Muscle layer of colon (tissue), 2 donors: ENCODE measurements around the gene FBXL16.

Experiments used
- H3K27ac ChIP-seq: one replicate; pipeline ENCODE4 v1.7.0; 2013; ENCODE audit warnings: low read depth, mild to moderate bottlenecking, low read length, moderate library complexity
- H3K27me3 ChIP-seq, 2 donors: one replicate each; pipeline ENCODE4 v1.7.0; 2013; ENCODE audit warnings: low read length in 2 of 2, mild to moderate bottlenecking in 2 of 2; ENCODE audit not compliant: insufficient read depth in 2 of 2, control insufficient read depth in 1 of 2
- H3K36me3 ChIP-seq: one replicate; pipeline ENCODE4 v1.7.0; 2013; ENCODE audit warnings: mild to moderate bottlenecking, low read length; ENCODE audit not compliant: insufficient read depth
- H3K4me1 ChIP-seq: one replicate; pipeline ENCODE4 v1.7.0; 2013; ENCODE audit warnings: mild to moderate bottlenecking, low read length; ENCODE audit not compliant: insufficient read depth
- H3K4me3 ChIP-seq, 2 donors: one replicate each; pipeline ENCODE4 v1.7.0; 2013; ENCODE audit warnings: low read length in 2 of 2, low read depth in 1 of 2, mild to moderate bottlenecking in 1 of 2, moderate library complexity in 1 of 2
- H3K9ac ChIP-seq: one replicate; pipeline ENCODE4 v1.7.0; 2013; ENCODE audit warnings: low read length
- H3K9me3 ChIP-seq: one replicate; pipeline ENCODE4 v1.7.0; 2013; ENCODE audit warnings: mild to moderate bottlenecking, low read length
- donor health status: abdominal sarcoma.
- donor health status: Adenocarcinoma of cecum.

The FBXL16 gene

GRCh38 chr16:682493-683395 lies 22.9 kb downstream of the FBXL16 start:
- peak overlapping the region in 1 of 2 donors; percentile 56 for H3K4me3 ChIP-seq
- peaks cover 30% of the 10 kb centered on the region for H3K4me1 ChIP-seq
- peaks cover 20% of the 10 kb centered on the region for H3K36me3 ChIP-seq
- no peaks in the 10 kb centered on the region for H3K27me3 ChIP-seq
- H3K27ac ChIP-seq: no peak overlapping the region
- H3K9me3 ChIP-seq: no peaks in the 10 kb centered on the region
- no peak overlapping the region for H3K9ac ChIP-seq

- H3K27me3 ChIP-seq: peaks cover 0 to 4% of the 10 kb centered on the region in 2 donors
- H3K9me3 ChIP-seq: no peaks in the 10 kb centered on the region
- H3K9ac ChIP-seq: no peak overlapping the region
- H3K4me3 ChIP-seq: peak overlapping the region in 1 of 2 donors; percentile 68
- no peak overlapping the region for H3K27ac ChIP-seq
- peaks cover 30% of the 10 kb centered on the region for H3K4me1 ChIP-seq
- peaks cover 20% of the 10 kb centered on the region for H3K36me3 ChIP-seq
Measured at GRCh38 chr16:681746-682427, 23.7 kb downstream of the FBXL16 start.

GRCh38 chr16:680967-681745 lies 24.4 kb downstream of the FBXL16 start:
- peak overlapping the region; percentile 91 for H3K27ac ChIP-seq

GRCh38 chr16:680625-680945 lies 25.0 kb downstream of the FBXL16 start:
- peaks cover 0 to 4% of the 10 kb centered on the region in 2 donors for H3K27me3 ChIP-seq
- peak overlapping the region; percentile 65 to 68 for H3K4me3 ChIP-seq
- peak overlapping the region; percentile 58 for H3K9ac ChIP-seq
- H3K27ac ChIP-seq: peak overlapping the region; percentile 91
- peaks cover 30% of the 10 kb centered on the region for H3K4me1 ChIP-seq
- no peaks in the 10 kb centered on the region for H3K9me3 ChIP-seq
- peaks cover 20% of the 10 kb centered on the region for H3K36me3 ChIP-seq

More at GRCh38 chr16:680967-681745, 24.4 kb downstream of the FBXL16 start:
- H3K9ac ChIP-seq: peak overlapping the region; percentile 58
- H3K27me3 ChIP-seq: peaks cover 0 to 4% of the 10 kb centered on the region in 2 donors
- H3K4me1 ChIP-seq: peaks cover 30% of the 10 kb centered on the region
- H3K4me3 ChIP-seq: peak overlapping the region; percentile 65 to 68
- H3K36me3 ChIP-seq: peaks cover 20% of the 10 kb centered on the region
- no peaks in the 10 kb centered on the region for H3K9me3 ChIP-seq

GRCh38 chr16:679814-680624 lies 25.6 kb downstream of the FBXL16 start, which contains the start of gene STUB1:
Gene STUB1 (plus strand): TSS chr16:680410. CDS start chr16:680526, 116 bp downstream.
- Histone ChIP-seq H3K9ac (peak within 1 kb of the TSS; percentile 58), H3K27ac (peak within 1 kb of the TSS; percentile 97), H3K36me3 (peaks cover 20% of the 10 kb centered on the region), H3K9me3 (no peaks in the 10 kb centered on the region), H3K4me3 (peak within 1 kb of the TSS; percentile 65 to 68), H3K27me3 (peaks cover 0 to 4% of the 10 kb centered on the region in 2 donors), H3K4me1 (peaks cover 31% of the 10 kb centered on the region)

- Histone ChIP-seq H3K27me3 (peaks cover 0 to 4% of the 10 kb centered on the region in 2 donors), H3K36me3 (peaks cover 20% of the 10 kb centered on the region), H3K27ac (peak overlapping the region; percentile 61), H3K4me3 (peak overlapping the region; percentile 36 to 43), H3K9ac (no peak overlapping the region), H3K9me3 (no peaks in the 10 kb centered on the region), H3K4me1 (peaks cover 34% of the 10 kb centered on the region)
Measured at GRCh38 chr16:678858-679813, 26.5 kb downstream of the FBXL16 start.

- H3K4me1 ChIP-seq: peaks cover 32% of the 10 kb centered on the region
Measured at GRCh38 chr16:678209-678857, 27.3 kb downstream of the FBXL16 start.

GRCh38 chr16:677316-678190 lies 28.0 kb downstream of the FBXL16 start:
- peaks cover 0 to 4% of the 10 kb centered on the region in 2 donors for H3K27me3 ChIP-seq
- H3K9ac ChIP-seq: no peak overlapping the region
- H3K4me3 ChIP-seq: no peak overlapping the region
- H3K4me1 ChIP-seq: peaks cover 26% of the 10 kb centered on the region
- H3K36me3 ChIP-seq: peaks cover 19% of the 10 kb centered on the region
- H3K27ac ChIP-seq: no peak overlapping the region
- H3K9me3 ChIP-seq: no peaks in the 10 kb centered on the region

More at GRCh38 chr16:678209-678857, 27.3 kb downstream of the FBXL16 start:
- no peaks in the 10 kb centered on the region for H3K9me3 ChIP-seq
- H3K4me3 ChIP-seq: no peak overlapping the region
- H3K9ac ChIP-seq: no peak overlapping the region
- H3K36me3 ChIP-seq: peaks cover 20% of the 10 kb centered on the region
- H3K27ac ChIP-seq: no peak overlapping the region
- peaks cover 0 to 4% of the 10 kb centered on the region in 2 donors for H3K27me3 ChIP-seq

- no peak overlapping the region for H3K9ac ChIP-seq
- H3K27me3 ChIP-seq: peaks cover 0 to 4% of the 10 kb centered on the region in 2 donors
- peaks cover 19% of the 10 kb centered on the region for H3K36me3 ChIP-seq
- H3K4me1 ChIP-seq: peaks cover 20% of the 10 kb centered on the region
- no peaks in the 10 kb centered on the region for H3K9me3 ChIP-seq
- H3K27ac ChIP-seq: no peak overlapping the region
- H3K4me3 ChIP-seq: no peak overlapping the region
Measured at GRCh38 chr16:676913-677312, 28.7 kb downstream of the FBXL16 start.
